NCI-H1436 (cell line): ENCODE results near the gene TRAF6.
A peak's percentile ranks its signal among the peaks of the same experiment; 100 is the strongest.
"Not testable (repeated sequence)": the region's sequence is repeated elsewhere in the genome, so short reads cannot be mapped to it uniquely, and the experiment has no call there.

Experiments
- DNase-seq: peaks from one replicate; lab custom pipeline; 2025; lab: John Stamatoyannopoulos, UW

Gene TRAF6

GRCh38 chr11:36509694-36510593 is at the start of gene TRAF6:
Gene TRAF6, minus strand, starts transcription at chr11:36510272. Its CDS starts 8,757 bp downstream, at chr11:36501515.
- DNase-seq: peak; percentile 74

- no peak for DNase-seq
Measured at GRCh38 chr11:36558571-36559413, 48.7 kb upstream of the TRAF6 start.

- no peak for DNase-seq
Measured at GRCh38 chr11:36557991-36558390, 47.9 kb upstream of the TRAF6 start.

GRCh38 chr11:36557390-36557789 is 47.3 kb upstream of the TRAF6 start:
- DNase-seq: not testable (repeated sequence)

GRCh38 chr11:36550385-36551115 is 40.5 kb upstream of the TRAF6 start:
- no peak for DNase-seq

GRCh38 chr11:36540998-36541397 is 30.9 kb upstream of the TRAF6 start:
- DNase-seq: no peak

- no peak for DNase-seq
Measured at GRCh38 chr11:36534276-36534840, 24.3 kb upstream of the TRAF6 start.

- DNase-seq: no peak
Measured at GRCh38 chr11:36532941-36533601, 23.0 kb upstream of the TRAF6 start.

- DNase-seq: no peak
Measured at GRCh38 chr11:36530840-36531239, 20.8 kb upstream of the TRAF6 start.

GRCh38 chr11:36513965-36514364 is 3.9 kb upstream of the TRAF6 start:
- no peak for DNase-seq

GRCh38 chr11:36512016-36512415 is 1.9 kb upstream of the TRAF6 start:
- no peak for DNase-seq

GRCh38 chr11:36511062-36511461 is 990 bp upstream of the TRAF6 start:
- DNase-seq: not testable (repeated sequence)

- DNase-seq: no peak
Measured at GRCh38 chr11:36510594-36510942, 496 bp upstream of the TRAF6 start.

- DNase-seq: no peak
Measured at GRCh38 chr11:36509201-36509639, 852 bp downstream of the TRAF6 start.

- DNase-seq: no peak
Measured at GRCh38 chr11:36508743-36509142, 1.3 kb downstream of the TRAF6 start.

- DNase-seq: no peak
Measured at GRCh38 chr11:36507824-36508489, 2.1 kb downstream of the TRAF6 start.

- no peak for DNase-seq
Measured at GRCh38 chr11:36501236-36501635, 8.8 kb downstream of the TRAF6 start.

GRCh38 chr11:36500315-36500721 is 9.8 kb downstream of the TRAF6 start:
- no peak for DNase-seq

- DNase-seq: no peak
Measured at GRCh38 chr11:36499315-36499714, 10.8 kb downstream of the TRAF6 start.

- DNase-seq: no peak
Measured at GRCh38 chr11:36498721-36499120, 11.4 kb downstream of the TRAF6 start.

- no peak for DNase-seq
Measured at GRCh38 chr11:36493332-36493731, 16.7 kb downstream of the TRAF6 start.
